K562 (cell line): ENCODE data around the gene PDCD5. TPM values are rescaled to one million over a fixed set of nuclear protein-coding genes. Genes with fewer than 3 reads are reported as not detected.

Source experiments
- ATAC-seq: fragments of 200-7000 bp; cut with Tn5 transposase; 3 replicates; pipeline ENCODE4 v1.9.1; 2020; ENCODE audit warnings: moderate library complexity
- BruUV-seq: library from RNA; stranded (reverse); fragments of 400-500 nt; replicated peaks from 2 replicates; lab custom pipeline; 2021; lab: Mats Ljungman, UMichigan
- CTCF ChIA-PET: fragments of 300-600 bp; formaldehyde crosslinking; extraction: SDS; loops from one replicate; lab custom pipeline; 2021; ENCODE audit warnings: low intra/inter-chr PET ratio; lab: Yijun Ruan, JAX
- POLR2A ChIA-PET: fragments of 300-600, 350-650 bp; sonication (Branson Sonifier 250); formaldehyde crosslinking; extraction: SDS; loops from one replicate; lab custom pipeline; 2021; ENCODE audit warnings: antibody characterized with exemption, inconsistent platforms; lab: Yijun Ruan, JAX
- DNase-seq, 4 experiments: peaks; one replicate each; pipeline versions ENCODE4 v3.0.0 to v3.0.0-alpha.2; 2011 to 2018; ENCODE audit warnings: low spot score in 3 of 4, mixed read lengths in 3 of 4; ENCODE audit errors: extremely low read depth in 1 of 4
- FAIRE-seq: peaks from 2 replicates; lab custom pipeline; 2011; peaks lifted over from hg19 to GRCh38; lab: Jason Lieb, UNC
- H2AFZ ChIP-seq: 2 replicates; pipeline ENCODE4 v1.6.0; 2011; ENCODE audit warnings: low read depth, low read length, control low read depth, inconsistent platforms
- H3K27ac ChIP-seq: fragments of 200-600 bp; 3 replicates; pipeline ENCODE4 v1.8.0; 2011; ENCODE audit warnings: low read depth, mild to moderate bottlenecking, control low read depth, inconsistent platforms, low read length, moderate library complexity, mixed read lengths; ENCODE audit errors: extremely low read depth
- H3K27me3 ChIP-seq, 2 experiments: fragments of 300-600 bp in 1 of 2; 2 replicates in 1 of 2; 3 replicates in 1 of 2; pipeline versions ENCODE4 v1.6.0 to v1.8.0; 2011; ENCODE audit warnings: inconsistent platforms in 2 of 2, low read length in 2 of 2, mild to moderate bottlenecking in 1 of 2, mixed read lengths in 1 of 2, moderate library complexity in 1 of 2; ENCODE audit not compliant: control insufficient read depth in 2 of 2, insufficient read depth in 2 of 2
- H3K36me3 ChIP-seq: fragments of 300-600 bp; 3 replicates; pipeline ENCODE4 v1.8.0; 2011; ENCODE audit warnings: mild to moderate bottlenecking, low read length, inconsistent platforms; ENCODE audit not compliant: control insufficient read depth, insufficient read depth
- H3K4me1 ChIP-seq, 2 experiments: fragments of 200-600 bp in 1 of 2; replicated peaks in 1 of 2; 2 replicates in 1 of 2; 3 replicates in 1 of 2; pipeline versions ENCODE4 v1.5.1 to v1.8.0; 2011; ENCODE audit warnings: inconsistent platforms in 2 of 2, low read length in 2 of 2, mild to moderate bottlenecking in 1 of 2, mixed read lengths in 1 of 2, moderate library complexity in 1 of 2; ENCODE audit not compliant: control insufficient read depth in 2 of 2, insufficient read depth in 2 of 2
- H3K4me2 ChIP-seq: 2 replicates; pipeline ENCODE4 v1.6.1; 2011; ENCODE audit warnings: low read length, control low read depth, inconsistent platforms, mixed read lengths; ENCODE audit not compliant: insufficient read depth
- H3K4me3 ChIP-seq: fragments of 200-600 bp; sonication (generic), shearing (Covaris generic); 2 replicates; pipeline ENCODE4 v1.5.1; 2016; ENCODE audit warnings: control low read depth, inconsistent platforms
- H3K79me2 ChIP-seq: fragments of 200-600 bp; 3 replicates; pipeline ENCODE4 v1.8.0; 2011; ENCODE audit warnings: low read length, inconsistent platforms; ENCODE audit not compliant: control insufficient read depth, insufficient read depth
- H3K9ac ChIP-seq, 2 experiments: 2 replicates each; pipeline versions ENCODE4 v1.6.0 to v1.6.1; 2011; ENCODE audit warnings: low read depth in 2 of 2, low read length in 2 of 2, control low read depth in 1 of 2, inconsistent platforms in 1 of 2, mild to moderate bottlenecking in 1 of 2, mixed read lengths in 1 of 2; ENCODE audit not compliant: insufficient read depth in 1 of 2
- H3K9me1 ChIP-seq: one replicate; pipeline ENCODE4 v1.6.0; 2011; ENCODE audit warnings: inconsistent platforms, mild to moderate bottlenecking, low read length, moderate library complexity; ENCODE audit not compliant: control insufficient read depth, insufficient read depth
- H3K9me3 ChIP-seq: replicated peaks from 2 replicates; pipeline ENCODE4 v1.5.1; 2011; ENCODE audit warnings: low read depth, low read length, inconsistent platforms; ENCODE audit not compliant: control insufficient read depth, insufficient read depth
- H4K20me1 ChIP-seq: replicated peaks from 2 replicates; pipeline ENCODE4 v1.6.1; 2011; ENCODE audit warnings: low read length, inconsistent platforms, mixed read lengths; ENCODE audit not compliant: control insufficient read depth, insufficient read depth
- AFF4 ChIP-seq: sonication (generic); formaldehyde crosslinking; IDR thresholded peaks from 2 replicates; pipeline ENCODE4 v1.8.0; 2023; ENCODE audit warnings: mild to moderate bottlenecking, missing genetic modification reagents
- HBP1 ChIP-seq: fragments of 450-650 bp; formaldehyde crosslinking; IDR thresholded peaks from 2 replicates; pipeline ENCODE4 v1.4.0; 2022; ENCODE audit warnings: missing genetic modification characterization
- HINFP ChIP-seq: fragments of 450-650 bp; conservative IDR thresholded peaks from 2 replicates; pipeline ENCODE4 v1.6.1; 2016; ENCODE audit warnings: missing genetic modification characterization, low read depth, mild to moderate bottlenecking, control low read depth, missing compliant biosample characterization
- MAFF ChIP-seq: IDR thresholded peaks from 2 replicates; pipeline ENCODE4 v1.6.1; 2012; ENCODE audit warnings: low read length, improper control_type of control experiment
- SAFB ChIP-seq: fragments of 200-400 bp; formaldehyde crosslinking; IDR thresholded peaks from 2 replicates; pipeline ENCODE4 v1.6.1; 2017; ENCODE audit warnings: low read depth, low read length, borderline replicate concordance
- ZBTB11 ChIP-seq, 3 experiments: fragments of 200-800 bp in 1 of 3; fragments of 250-450 bp in 1 of 3; fragments of 450-650 bp in 1 of 3; sonication (Bioruptor Pico) in 1 of 3; sonication (Bioruptor generic) in 1 of 3; formaldehyde crosslinking in 1 of 3; IDR thresholded peaks; 2 replicates each; pipeline versions ENCODE4 v1.6.1 to v1.8.0; 2016 to 2022; ENCODE audit warnings: mild to moderate bottlenecking in 2 of 3, missing genetic modification characterization in 2 of 3, missing compliant biosample characterization in 1 of 3, moderate library complexity in 1 of 3
- ZBTB12 ChIP-seq: fragments of 250-450 bp; sonication (Bioruptor Pico); IDR thresholded peaks from 2 replicates; pipeline ENCODE4 v1.4.0; 2020
- ZC3H8 ChIP-seq: fragments of 450-650 bp; IDR thresholded peaks from 2 replicates; pipeline ENCODE4 v1.6.1; 2017
- WGBS: fragments of 100-300 bp; shearing (Covaris generic); methylation state at CpG from one replicate; pipeline ENCODE4 v1.1.6; 2016; ENCODE audit warnings: low coverage, mixed read lengths; ENCODE audit not compliant: insufficient coverage; ENCODE audit errors: missing lambda C conversion rate; 5-methylcytosine and 5-hydroxymethylcytosine counted together
- in situ Hi-C: fragments of 300-500 bp; cut with MboI; formaldehyde crosslinking; loops from 4 replicates; pipeline ENCODE4 v1.15.0; 2018; ENCODE audit warnings: inconsistent platforms, mixed read lengths
- intact Hi-C: fragments of 100-400 bp; cut with micrococcal nuclease; formaldehyde crosslinking; loops from 2 replicates; pipeline ENCODE4 v1.14.2; 2022
- polyA plus RNA-seq, 8 experiments: library from polyadenylated mRNA; depleted of rRNA in 4 of 8; stranded (reverse) in 5 of 8; unstranded in 3 of 8; fragments of >200 nt; fragmentation: Nextera tagmentation in 2 of 8; fragmentation: Illumina TruSeq in 1 of 8; extraction: Ambion mirVana in 2 of 8; extraction: Trizol in 1 of 8; gene quantifications; 2 replicates each; pipeline versions ENCODE4 v1.2.1 to v1.2.3, GENCODE V29; 2011 to 2014; ENCODE audit warnings: inconsistent platforms in 1 of 8, missing spikeins in 1 of 8
- total RNA-seq, 7 experiments: library from RNA; depleted of rRNA in 6 of 7; stranded (reverse); fragments of >200 nt in 6 of 7; fragmentation: Illumina TruSeq in 2 of 7; extraction: Trizol in 2 of 7; gene quantifications; 2 replicates each; pipeline versions ENCODE4 v1.2.1 to v1.2.3, GENCODE V29; 2011 to 2021; ENCODE audit warnings: low replicate concordance in 1 of 7

The PDCD5 gene
- total and polyA plus RNA-seq, 9 of the 15 experiments (the other 6 are each of a cell fraction or from before 2014, with no cell fraction given) = 122 to 322 (median 269) TPM

GRCh38 chr19:32599736-32600157, 18.8 kb downstream of the PDCD5 start (continued):
- TF ChIP-seq ZBTB11 (CRISPR knock-in tag; IDR thresholded peaks at IDR 0.05) (no peak), ZBTB12 (CRISPR knock-in tag) (no peak)

GRCh38 chr19:32603961-32604360, 23.0 kb downstream of the PDCD5 start:
- peaks cover 91% of the 10 kb centered on the region for H3K36me3 ChIP-seq
- intact Hi-C loops (no loop called here), in situ Hi-C loops (no loop called here)
- no peak for DNase-seq
- no peak overlapping the region for H3K4me2 ChIP-seq
- no peak overlapping the region for H2AFZ ChIP-seq
- peaks cover 0 to 5% of the 10 kb centered on the region in 2 experiments; a peak in 1 of 5 replicates for H3K4me1 ChIP-seq
- ATAC-seq = no peak
- H3K9ac ChIP-seq = no peak overlapping the region
- H3K9me1 ChIP-seq = no peaks in the 10 kb centered on the region
- no peaks in the 10 kb centered on the region for H3K79me2 ChIP-seq
- H3K27ac ChIP-seq = no peak overlapping the region
- FAIRE-seq = no peak
- no TSS peak for BruUV-seq
- no peaks in the 10 kb centered on the region for H3K9me3 ChIP-seq
- no peak overlapping the region for H3K4me3 ChIP-seq
- no peaks in the 10 kb centered on the region for H4K20me1 ChIP-seq
- WGBS = 96% methylated on average over 14 of the region's 14 CpGs
- POLR2A ChIA-PET = no interaction called here
- CTCF ChIA-PET = no interaction called here
- no peaks in the 10 kb centered on the region for H3K27me3 ChIP-seq
- TF ChIP-seq SAFB (no peak), HINFP (tag) (no peak), HBP1 (CRISPR knock-in tag) (no peak), ZC3H8 (no peak), AFF4 (no peak), MAFF (no peak)
